NB4 (cell line): Measurements from ENCODE around the gene SH3GLB2.

Source experiments
- CTCF ChIP-seq: IDR thresholded peaks from one replicate; pipeline ENCODE4 v1.5.1; 2012; ENCODE audit warnings: low read depth, low read length
- MYC ChIP-seq: IDR thresholded peaks from 2 replicates; pipeline ENCODE4 v1.6.1; 2011; ENCODE audit warnings: low read depth, low read length
- POLR2A ChIP-seq: IDR thresholded peaks from 2 replicates; pipeline ENCODE4 v1.6.1; 2011; ENCODE audit warnings: mild to moderate bottlenecking; ENCODE audit not compliant: insufficient read length; ENCODE audit errors: extremely low read depth

GRCh38 chr9:129042016-129042415 is 13.9 kb upstream of the SH3GLB2 start:
- TF ChIP-seq CTCF, result no peak
- TF ChIP-seq MYC, result no peak
- no peak for TF ChIP-seq POLR2A
